ENCODE results near the gene RAB11FIP5. TPM values are rescaled to one million over a fixed set of nuclear protein-coding genes. Genes with fewer than 3 reads are reported as not detected.

Gene RAB11FIP5
- total RNA-seq, 2 experiments from 2014 or later = 12.6 to 13.8 TPM

- ChIA-PET POLR2A (no interaction called here), CTCF (no interaction called here)
- no peaks in the 10 kb centered on the region for H3K27me3 Mint-ChIP-seq
- no peak overlapping the region for H3K4me3 Mint-ChIP-seq
- H3K4me1 Mint-ChIP-seq (ENCODE audit: low read depth) = peaks cover 24% of the 10 kb centered on the region
- Histone ChIP-seq H3K9me3 (ENCODE audit: control insufficient read depth in 1 of 2, insufficient read depth in 1 of 2, low read length in 2 of 2) (no peaks in the 10 kb centered on the region), H3K4me1 (ENCODE audit: insufficient read depth, low read length) (peaks cover 34% of the 10 kb centered on the region), H3K4me3 (ENCODE audit: low read length) (no peak overlapping the region), H3K36me3 (ENCODE audit: insufficient read depth, low read length) (peaks cover 2% of the 10 kb centered on the region), H3K27me3 (ENCODE audit: control insufficient read depth in 1 of 2, insufficient read depth in 2 of 2, low read length in 2 of 2) (no peaks in the 10 kb centered on the region), H3K27ac (ENCODE audit: low read depth in 1 of 2, low read length in 2 of 2) (no peak overlapping the region)
- TF ChIP-seq CTCF (IDR thresholded peaks at IDR 0.05) = no peak
- no peak for ATAC-seq (ENCODE audit: poor library complexity)
- H3K36me3 Mint-ChIP-seq (ENCODE audit: low read depth) = no peaks in the 10 kb centered on the region
- no peak for DNase-seq
- H3K27ac Mint-ChIP-seq = peak overlapping the region; percentile 47
- no peaks in the 10 kb centered on the region for H3K9me3 Mint-ChIP-seq
- intact Hi-C loops (cut with DNase I, micrococcal nuclease) = no loop called here
These were observed 9.7 kb downstream of the RAB11FIP5 start for GRCh38 chr2:73103018-73103542.

GRCh38 chr2:73101626-73102256 is 11.0 kb downstream of the RAB11FIP5 start:
- H3K4me3 Mint-ChIP-seq = no peak overlapping the region
- CTCF ChIA-PET = no interaction called here
- no peaks in the 10 kb centered on the region for H3K9me3 Mint-ChIP-seq
- ATAC-seq (ENCODE audit: poor library complexity) = no peak
- Histone ChIP-seq H3K4me1 (ENCODE audit: insufficient read depth, low read length) (peaks cover 22% of the 10 kb centered on the region), H3K36me3 (ENCODE audit: insufficient read depth, low read length) (peaks cover 2% of the 10 kb centered on the region), H3K27ac (ENCODE audit: low read depth in 1 of 2, low read length in 2 of 2) (no peak overlapping the region), H3K27me3 (ENCODE audit: control insufficient read depth in 1 of 2, insufficient read depth in 2 of 2, low read length in 2 of 2) (no peaks in the 10 kb centered on the region), H3K9me3 (ENCODE audit: control insufficient read depth in 1 of 2, insufficient read depth in 1 of 2, low read length in 2 of 2) (no peaks in the 10 kb centered on the region), H3K4me3 (ENCODE audit: low read length) (no peak overlapping the region)
- H3K4me1 Mint-ChIP-seq (ENCODE audit: low read depth) = peaks cover 15% of the 10 kb centered on the region
- intact Hi-C loops (cut with DNase I, micrococcal nuclease) = no loop called here
- no peaks in the 10 kb centered on the region for H3K27me3 Mint-ChIP-seq
- TF ChIP-seq CTCF (IDR thresholded peaks at IDR 0.05) = no peak
- POLR2A ChIA-PET = no interaction called here
- H3K27ac Mint-ChIP-seq = no peak overlapping the region
- DNase-seq = no peak
- no peaks in the 10 kb centered on the region for H3K36me3 Mint-ChIP-seq (ENCODE audit: low read depth)

- CTCF ChIA-PET = interaction anchor here (1.1 kb wide), 2 partner anchors 11 to 77 kb away, joined by 3 to 4 read pairs; no protein-coding TSS in a partner anchor
- H3K27ac Mint-ChIP-seq = no peak overlapping the region
- TF ChIP-seq CTCF (IDR thresholded peaks at IDR 0.05) = no peak
These were observed 11.8 kb downstream of the RAB11FIP5 start for GRCh38 chr2:73100956-73101355.

More at GRCh38 chr2:73100956-73101355, 11.8 kb downstream of the RAB11FIP5 start:
- Histone ChIP-seq H3K27ac (ENCODE audit: low read depth in 1 of 2, low read length in 2 of 2) (no peak overlapping the region), H3K27me3 (ENCODE audit: control insufficient read depth in 1 of 2, insufficient read depth in 2 of 2, low read length in 2 of 2) (no peaks in the 10 kb centered on the region), H3K4me3 (ENCODE audit: low read length) (no peak overlapping the region), H3K9me3 (ENCODE audit: control insufficient read depth in 1 of 2, insufficient read depth in 1 of 2, low read length in 2 of 2) (no peaks in the 10 kb centered on the region), H3K36me3 (ENCODE audit: insufficient read depth, low read length) (peaks cover 2% of the 10 kb centered on the region), H3K4me1 (ENCODE audit: insufficient read depth, low read length) (peaks cover 19% of the 10 kb centered on the region)
- Mint-ChIP-seq H3K36me3 (ENCODE audit: low read depth) (no peaks in the 10 kb centered on the region), H3K9me3 (no peaks in the 10 kb centered on the region), H3K4me3 (no peak overlapping the region), H3K4me1 (ENCODE audit: low read depth) (peaks cover 12% of the 10 kb centered on the region), H3K27me3 (no peaks in the 10 kb centered on the region)
- DNase-seq (no peak), ATAC-seq (ENCODE audit: poor library complexity) (no peak)
- POLR2A ChIA-PET = no interaction called here
- intact Hi-C loops (cut with DNase I, micrococcal nuclease) = no loop called here

Data from CD4-positive, alpha-beta T cell (primary cell).